IPS DF 6.9 (cell line): ENCODE results near the gene GSG1.

Experiments
- DNase-seq: peaks from one replicate; pipeline ENCODE4 v3.0.0-alpha.2; 2013; ENCODE audit warnings: low read depth, low spot score
- H3K27ac ChIP-seq: one replicate; pipeline ENCODE4 v1.5.1; 2013; ENCODE audit warnings: low read length, control low read depth
- H3K27me3 ChIP-seq: 2 replicates; pipeline ENCODE4 v1.6.1; 2013; ENCODE audit warnings: mild to moderate bottlenecking, low read length; ENCODE audit not compliant: control insufficient read depth, insufficient read depth
- H3K36me3 ChIP-seq: 2 replicates; pipeline ENCODE4 v1.6.1; 2013; ENCODE audit warnings: low read length; ENCODE audit not compliant: control insufficient read depth, insufficient read depth
- H3K4me1 ChIP-seq: 2 replicates; pipeline ENCODE4 v1.6.1; 2013; ENCODE audit warnings: low read length; ENCODE audit not compliant: control insufficient read depth, insufficient read depth
- H3K4me3 ChIP-seq: 2 replicates; pipeline ENCODE4 v1.5.1; 2013; ENCODE audit warnings: mild to moderate bottlenecking, low read length
- H3K9me3 ChIP-seq: 2 replicates; pipeline ENCODE4 v1.6.1; 2013; ENCODE audit warnings: low read length, inconsistent platforms; ENCODE audit not compliant: control insufficient read depth, insufficient read depth
- WGBS: extraction: QIAGEN DNeasy Blood & Tissue Kit; methylation state at CpG from one replicate; pipeline ENCODE4 v1.1.7; 2013; ENCODE audit warnings: mixed read lengths, missing lambda C conversion rate; ENCODE audit not compliant: insufficient read length, insufficient coverage; 5-methylcytosine and 5-hydroxymethylcytosine counted together

GSG1 gene

GRCh38 chr12:13120413-13120812 is 16.9 kb upstream of the GSG1 start:
- Histone ChIP-seq H3K36me3 (no peaks in the 10 kb centered on the region), H3K4me1 (peaks cover 2% of the 10 kb centered on the region; the same call in 1 of the 2 replicates), H3K9me3 (no peaks in the 10 kb centered on the region), H3K27ac (no peak overlapping the region), H3K27me3 (no peaks in the 10 kb centered on the region), H3K4me3 (no peak overlapping the region)
- WGBS, result no CpG with 5 or more reads among the region's 3 CpGs
- DNase-seq, result no peak

- H3K27ac ChIP-seq, result no peak overlapping the region
- H3K27me3 ChIP-seq, result no peaks in the 10 kb centered on the region
- no peak overlapping the region for H3K4me3 ChIP-seq
- no peak for DNase-seq
- WGBS, result no CpG with 5 or more reads among the region's 2 CpGs
- H3K4me1 ChIP-seq, result peaks cover 2% of the 10 kb centered on the region; the same call in 1 of the 2 replicates
- no peaks in the 10 kb centered on the region for H3K36me3 ChIP-seq
- no peaks in the 10 kb centered on the region for H3K9me3 ChIP-seq
Observed at GRCh38 chr12:13119826-13120225, 16.4 kb upstream of the GSG1 start.

- no peaks in the 10 kb centered on the region for H3K36me3 ChIP-seq
- H3K4me3 ChIP-seq, result no peak overlapping the region
- H3K27ac ChIP-seq, result no peak overlapping the region
- H3K4me1 ChIP-seq, result peaks cover 2% of the 10 kb centered on the region; the same call in 1 of the 2 replicates
- H3K27me3 ChIP-seq, result no peaks in the 10 kb centered on the region
- no CpG with 5 or more reads among the region's 6 CpGs for WGBS
- no peak for DNase-seq
- no peaks in the 10 kb centered on the region for H3K9me3 ChIP-seq
Observed at GRCh38 chr12:13117029-13117428, 13.6 kb upstream of the GSG1 start.

GRCh38 chr12:13116259-13116658 is 12.8 kb upstream of the GSG1 start:
- Histone ChIP-seq H3K36me3 (no peaks in the 10 kb centered on the region), H3K27me3 (no peaks in the 10 kb centered on the region), H3K27ac (no peak overlapping the region), H3K4me3 (no peak overlapping the region), H3K9me3 (no peaks in the 10 kb centered on the region), H3K4me1 (peaks cover 2% of the 10 kb centered on the region; the same call in 1 of the 2 replicates)
- WGBS, result no CpG with 5 or more reads among the region's 7 CpGs
- no peak for DNase-seq

GRCh38 chr12:13114251-13115052 is 11.0 kb upstream of the GSG1 start:
- H3K27ac ChIP-seq, result no peak overlapping the region
- DNase-seq, result no peak
- no peaks in the 10 kb centered on the region for H3K36me3 ChIP-seq
- no peaks in the 10 kb centered on the region for H3K9me3 ChIP-seq
- H3K4me1 ChIP-seq, result peaks cover 2% of the 10 kb centered on the region; the same call in 1 of the 2 replicates
- no peak overlapping the region for H3K4me3 ChIP-seq
- no peaks in the 10 kb centered on the region for H3K27me3 ChIP-seq
- no CpG with 5 or more reads among the region's 15 CpGs for WGBS

- WGBS, result no CpG with 5 or more reads among the region's 6 CpGs
- Histone ChIP-seq H3K36me3 (no peaks in the 10 kb centered on the region), H3K27me3 (no peaks in the 10 kb centered on the region), H3K27ac (no peak overlapping the region), H3K9me3 (no peaks in the 10 kb centered on the region), H3K4me3 (no peak overlapping the region), H3K4me1 (peaks cover 2% of the 10 kb centered on the region; the same call in 1 of the 2 replicates)
- no peak for DNase-seq
Observed at GRCh38 chr12:13112968-13113367, 9.5 kb upstream of the GSG1 start.

- DNase-seq, result no peak
- Histone ChIP-seq H3K9me3 (no peaks in the 10 kb centered on the region), H3K36me3 (no peaks in the 10 kb centered on the region), H3K27me3 (no peaks in the 10 kb centered on the region), H3K4me1 (peaks cover 1% of the 10 kb centered on the region; the same call in 1 of the 2 replicates), H3K4me3 (no peak overlapping the region), H3K27ac (no peak overlapping the region)
- WGBS, result no CpG with 5 or more reads among the region's 1 CpG
Observed at GRCh38 chr12:13106666-13107065, 3.2 kb upstream of the GSG1 start.

GRCh38 chr12:13105781-13106180 is 2.3 kb upstream of the GSG1 start:
- Histone ChIP-seq H3K4me3 (no peak overlapping the region), H3K4me1 (peaks cover 1% of the 10 kb centered on the region; the same call in 1 of the 2 replicates), H3K27ac (no peak overlapping the region), H3K27me3 (no peaks in the 10 kb centered on the region), H3K36me3 (no peaks in the 10 kb centered on the region), H3K9me3 (no peaks in the 10 kb centered on the region)
- WGBS, result no CpG with 5 or more reads among the region's 1 CpG
- DNase-seq, result no peak

- H3K27me3 ChIP-seq, result no peaks in the 10 kb centered on the region
- no peak overlapping the region for H3K4me3 ChIP-seq
- WGBS, result no CpG with 5 or more reads among the region's 3 CpGs
- no peak overlapping the region for H3K27ac ChIP-seq
- H3K36me3 ChIP-seq, result no peaks in the 10 kb centered on the region
- peaks cover 5% of the 10 kb centered on the region; the same call in 1 of the 2 replicates for H3K4me1 ChIP-seq
- no peak for DNase-seq
- H3K9me3 ChIP-seq, result no peaks in the 10 kb centered on the region
Observed at GRCh38 chr12:13104409-13104808, 942 bp upstream of the GSG1 start.

GRCh38 chr12:13102461-13103195 is 839 bp downstream of the GSG1 start:
- Histone ChIP-seq H3K36me3 (no peaks in the 10 kb centered on the region), H3K4me3 (no peak overlapping the region), H3K27me3 (no peaks in the 10 kb centered on the region), H3K9me3 (no peaks in the 10 kb centered on the region), H3K4me1 (peaks cover 6% of the 10 kb centered on the region; the same call in 1 of the 2 replicates), H3K27ac (no peak overlapping the region)
- no CpG with 5 or more reads among the region's 7 CpGs for WGBS
- no peak for DNase-seq
